ENCODE results near the gene CEP120.
A peak's percentile ranks its signal among the peaks of the same experiment; 100 is the strongest.
"Not testable (repeated sequence)": the region's sequence is repeated elsewhere in the genome, so short reads cannot be mapped to it uniquely, and the experiment has no call there.

Gene CEP120

DNA sequence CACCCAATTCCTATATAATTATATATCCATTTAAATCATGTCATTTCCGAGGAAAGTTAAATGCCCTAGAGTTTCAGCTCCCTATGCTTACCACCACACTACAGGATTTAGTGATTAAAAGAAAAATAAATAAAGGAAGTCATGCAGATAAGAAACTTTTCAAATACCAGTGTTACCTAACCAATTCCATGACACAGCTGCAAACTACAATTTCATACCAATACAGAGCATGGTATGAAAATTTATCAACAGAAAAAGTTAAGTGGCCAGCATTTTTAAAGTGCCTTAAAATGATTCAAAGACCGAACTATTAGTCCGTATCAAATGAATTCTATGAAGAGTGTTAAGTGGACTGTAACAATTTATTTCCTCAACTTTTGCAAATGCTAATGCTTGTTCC lies 35.9 kb downstream of the CEP120 start:
- DNase-seq (ENCODE audit: low read depth in 2 of 2) = no peak

DNA sequence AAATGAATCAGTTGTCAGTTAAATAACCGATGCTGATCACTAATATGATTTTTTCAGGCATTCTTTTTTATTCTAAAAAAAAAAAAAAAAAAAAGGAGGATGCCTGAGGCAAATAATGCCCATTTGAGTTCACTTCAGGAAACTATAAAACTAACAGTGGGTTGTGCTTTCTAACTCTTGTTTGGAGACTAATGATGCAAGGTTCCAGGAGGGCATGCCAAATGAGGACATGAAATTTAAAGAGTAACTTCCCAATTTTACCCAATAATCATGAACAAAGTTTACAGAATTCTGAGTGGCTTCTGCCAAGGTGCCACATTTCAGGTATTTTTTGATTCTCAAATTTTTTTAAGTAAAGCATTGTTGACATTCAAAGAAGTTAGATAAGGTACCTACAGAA lies 41.0 kb downstream of the CEP120 start:
- DNase-seq (ENCODE audit: low read depth in 2 of 2) = no peak

DNA sequence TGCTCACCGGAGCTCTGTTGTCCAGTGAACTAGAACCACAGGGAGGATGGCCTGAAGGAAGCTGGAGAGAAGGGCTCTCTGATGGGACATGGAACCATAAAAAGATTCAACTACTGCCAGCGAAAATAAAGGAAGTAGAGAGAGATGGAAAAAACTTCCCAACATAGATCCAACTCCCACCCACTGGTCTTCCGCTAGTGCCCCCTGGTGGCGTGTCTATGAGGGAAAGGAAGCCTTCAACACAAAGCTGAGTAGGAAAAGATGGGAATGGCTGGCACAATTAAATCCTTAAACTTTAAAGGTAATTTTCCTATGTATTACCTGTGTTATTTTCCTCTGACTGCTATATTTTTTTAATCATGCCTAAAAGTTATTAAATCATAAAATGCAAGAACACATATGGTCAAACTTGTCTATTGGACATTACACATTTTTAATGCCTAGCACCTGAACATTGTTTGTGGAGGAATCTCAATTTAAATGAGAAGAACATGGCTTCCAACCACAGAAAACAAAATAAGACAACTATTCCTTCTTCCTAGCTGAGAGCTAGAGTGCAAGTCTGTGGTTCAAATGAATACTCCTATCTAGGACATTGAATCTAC lies 51.5 kb downstream of the CEP120 start:
- DNase-seq (ENCODE audit: low read depth in 2 of 2) = peak in 1 of 2 experiments; percentile 22

DNA sequence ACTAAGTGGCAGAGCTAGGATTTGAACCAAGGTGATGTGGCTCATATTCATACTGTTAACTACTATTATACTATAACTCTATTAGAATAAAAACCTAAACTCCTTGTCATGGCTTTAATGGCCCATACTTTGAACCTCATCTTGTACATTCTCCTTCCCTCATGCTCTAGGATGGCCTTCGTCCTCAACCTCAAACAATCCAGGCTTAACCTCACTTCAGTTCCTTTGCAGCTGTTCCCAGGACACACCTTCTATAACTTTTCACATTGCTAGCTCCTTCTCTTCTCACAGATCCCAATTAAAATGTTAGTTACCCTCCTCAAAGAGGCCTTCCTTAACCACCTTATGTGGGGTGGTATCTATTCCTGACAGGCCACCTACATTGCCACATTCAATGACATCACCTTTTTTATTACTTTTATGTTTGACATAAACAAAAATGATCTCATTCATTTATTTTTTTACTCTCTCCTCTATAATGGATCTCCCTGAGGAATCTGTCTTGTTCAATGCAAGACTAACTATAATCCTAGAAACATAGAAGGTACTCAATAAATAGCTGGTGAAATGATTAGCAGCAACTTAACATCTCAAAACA lies 53.7 kb downstream of the CEP120 start:
- no peak for DNase-seq (ENCODE audit: low read depth in 2 of 2)

DNA sequence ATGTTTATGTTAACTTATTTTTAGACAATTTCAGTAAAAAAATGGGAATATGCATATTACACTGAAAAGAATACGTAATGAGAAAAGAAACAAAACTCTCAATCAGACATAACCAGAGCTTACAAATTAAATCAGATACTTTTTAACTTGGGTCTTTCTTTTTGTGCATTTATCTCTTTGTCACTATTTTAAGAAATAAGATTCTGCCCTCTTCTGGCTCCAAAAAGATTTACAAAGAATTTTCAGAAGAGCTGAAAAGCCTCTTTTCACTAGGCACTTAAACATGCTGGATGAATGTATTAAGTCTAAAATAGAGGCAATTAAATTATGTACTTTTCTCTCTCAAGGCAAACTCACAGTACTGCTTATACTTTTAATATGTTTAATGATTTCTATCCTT lies 55.5 kb downstream of the CEP120 start:
- DNase-seq (ENCODE audit: low read depth in 2 of 2) = no peak

DNA sequence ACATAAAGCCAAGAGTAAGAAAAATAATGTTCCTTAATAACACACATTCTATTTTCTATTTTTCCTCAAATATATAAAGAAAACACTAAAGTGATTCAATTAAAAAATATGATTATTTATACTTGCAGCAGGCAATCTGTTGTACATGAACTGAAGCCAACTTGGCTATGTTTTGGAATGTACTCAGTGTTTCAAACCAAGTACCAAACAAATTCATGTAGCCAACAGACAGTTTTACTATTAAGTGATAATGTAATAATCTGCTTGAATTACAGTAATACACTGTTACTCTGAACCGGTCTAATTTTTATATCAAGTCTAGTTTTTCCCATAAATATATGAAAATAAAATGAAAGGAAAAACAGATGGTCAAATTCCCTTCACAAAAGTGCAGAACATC lies 58.0 kb downstream of the CEP120 start:
- no peak for DNase-seq (ENCODE audit: low read depth in 2 of 2)

DNA sequence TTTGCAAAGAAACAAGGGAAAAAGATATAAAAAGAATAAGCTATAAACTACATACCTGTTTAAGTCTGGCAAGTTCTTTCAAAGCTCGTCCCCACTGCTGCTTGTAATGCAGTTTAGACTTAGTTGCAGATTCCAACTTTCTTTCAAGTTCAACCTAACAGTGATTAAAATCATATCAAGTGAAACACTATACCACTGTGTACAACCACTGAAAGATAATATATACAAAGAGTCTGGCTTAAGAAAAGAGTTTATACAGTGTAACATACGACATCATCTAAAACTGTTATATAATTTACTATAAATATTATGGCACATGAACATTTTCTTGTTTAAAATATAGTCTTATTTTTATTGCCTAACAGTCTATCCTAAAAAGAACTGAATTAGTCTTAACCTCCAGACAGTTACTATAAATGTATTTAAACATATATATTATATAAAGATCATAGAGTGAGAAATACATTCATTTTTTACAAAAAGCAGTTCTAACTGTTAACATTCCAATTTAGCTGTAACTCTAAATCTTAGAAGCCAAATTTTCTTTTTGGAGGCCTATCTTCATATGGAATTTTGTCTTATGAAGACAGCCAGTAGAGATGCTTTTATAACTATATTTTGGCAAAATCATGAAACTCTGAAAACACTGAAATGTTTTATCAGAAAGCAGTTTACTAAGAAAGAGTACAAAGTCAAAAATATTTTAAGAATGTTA lies 58.6 kb downstream of the CEP120 start:
- DNase-seq (ENCODE audit: low read depth in 2 of 2) = no peak

DNA sequence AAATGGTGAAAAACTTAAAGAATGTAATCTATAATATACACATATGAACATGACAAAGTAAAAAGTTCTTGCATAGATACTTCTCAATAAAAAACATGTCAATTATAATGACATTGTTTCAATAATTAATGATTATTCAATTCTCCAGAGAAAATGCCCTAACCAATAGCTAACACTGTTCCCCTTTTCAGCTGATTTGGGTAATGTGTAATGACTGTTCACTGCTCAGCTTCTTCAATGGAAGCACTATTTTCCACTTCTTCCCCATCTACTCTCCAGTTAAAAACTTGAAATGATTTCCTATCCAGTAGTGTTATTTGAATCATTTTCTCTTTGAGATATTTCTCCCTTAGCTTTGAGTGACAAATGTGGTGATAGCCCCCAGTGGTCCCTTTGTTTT lies 62.3 kb downstream of the CEP120 start:
- DNase-seq (ENCODE audit: low read depth in 2 of 2) = no peak

DNA sequence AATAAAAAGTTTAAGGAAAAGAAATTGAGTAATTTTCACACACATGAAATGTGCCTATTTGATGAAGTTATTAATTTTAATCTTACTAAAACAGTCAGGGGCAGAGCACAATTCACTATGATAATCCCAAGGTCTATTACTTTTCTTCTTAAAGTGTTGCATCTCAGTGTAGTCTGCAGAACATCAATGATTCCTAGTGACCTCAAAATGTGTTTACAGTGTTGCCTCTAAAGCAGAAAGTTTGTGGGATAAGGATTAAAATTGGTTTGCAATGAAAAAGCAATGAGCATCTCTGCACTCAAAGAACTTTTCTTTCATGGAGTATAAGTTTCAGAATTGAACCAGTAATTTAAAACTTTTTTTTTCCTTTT lies 63.0 kb downstream of the CEP120 start:
- DNase-seq (ENCODE audit: low read depth in 2 of 2) = no peak

DNA sequence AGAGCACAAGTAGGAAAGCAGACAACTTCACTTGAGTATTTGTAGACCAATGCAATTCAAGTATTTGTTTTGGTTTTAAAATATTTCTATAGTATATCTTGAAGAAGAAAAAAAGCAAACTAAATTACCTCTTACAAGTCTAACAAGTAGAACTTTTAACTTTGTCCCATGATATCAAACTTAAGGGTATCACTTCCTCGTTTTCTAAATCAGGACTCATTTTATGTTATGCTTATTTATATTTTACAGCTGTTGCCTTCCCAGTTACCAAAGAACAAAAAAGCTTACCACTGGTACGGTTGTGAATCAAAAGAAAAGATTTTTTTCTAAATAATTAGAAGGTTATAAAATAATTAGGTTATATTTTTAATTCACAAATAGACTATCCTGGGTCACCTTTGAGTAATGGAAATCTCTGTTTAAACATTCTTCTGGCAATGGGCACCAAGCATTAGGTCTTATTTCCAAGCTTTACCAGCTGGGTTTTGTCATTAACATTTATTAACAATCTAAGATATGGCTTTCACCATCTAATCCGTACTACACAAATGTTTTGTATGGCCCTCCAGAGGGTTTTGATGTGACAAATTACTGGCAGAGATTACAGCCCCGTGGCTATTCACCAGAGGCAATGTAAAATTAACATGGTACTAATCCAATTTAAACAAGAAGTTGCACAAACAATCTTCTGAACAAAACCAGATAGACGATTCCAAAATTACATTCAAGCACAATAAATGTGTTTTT lies 63.6 kb downstream of the CEP120 start:
- no peak for DNase-seq (ENCODE audit: low read depth in 2 of 2)

DNA sequence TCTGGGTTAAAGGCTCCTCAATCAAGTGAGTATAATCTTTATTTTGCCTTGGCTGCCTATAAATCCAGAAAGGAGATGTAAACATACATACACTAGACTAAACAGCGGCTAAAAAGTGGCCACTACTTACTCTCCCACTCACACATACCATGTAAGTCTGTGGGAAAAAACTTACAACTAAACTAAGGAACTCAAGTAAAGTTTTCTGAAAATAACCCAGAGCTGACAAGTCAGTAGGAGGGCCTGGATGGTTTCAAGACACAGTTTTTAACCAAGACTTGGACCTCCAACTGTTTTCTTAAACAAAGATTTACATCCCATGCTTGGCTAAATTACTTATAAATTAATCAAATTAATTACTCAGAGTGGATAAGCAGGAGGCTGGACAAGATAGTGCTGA lies 64.5 kb downstream of the CEP120 start:
- no peak for DNase-seq (ENCODE audit: low read depth in 2 of 2)

DNA sequence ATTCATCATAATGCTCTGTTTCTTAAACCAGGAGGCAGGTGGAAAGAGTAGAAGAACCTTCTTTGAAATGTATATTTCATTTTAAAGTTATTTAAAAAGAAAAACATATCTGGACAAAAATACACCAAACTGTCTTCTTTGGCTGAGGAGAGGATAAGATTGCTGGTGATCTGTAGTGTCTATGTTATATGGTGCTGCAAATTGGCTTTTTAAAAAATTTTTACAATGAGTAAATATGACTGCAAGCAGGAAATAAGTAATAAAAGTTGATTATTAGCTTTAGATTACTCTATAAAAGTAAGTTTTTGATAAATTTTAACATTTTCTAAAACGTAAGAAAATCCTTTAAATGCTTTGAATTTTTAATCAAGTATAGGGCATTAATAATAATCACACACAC lies 64.9 kb downstream of the CEP120 start:
- DNase-seq (ENCODE audit: low read depth in 2 of 2) = no peak

DNA sequence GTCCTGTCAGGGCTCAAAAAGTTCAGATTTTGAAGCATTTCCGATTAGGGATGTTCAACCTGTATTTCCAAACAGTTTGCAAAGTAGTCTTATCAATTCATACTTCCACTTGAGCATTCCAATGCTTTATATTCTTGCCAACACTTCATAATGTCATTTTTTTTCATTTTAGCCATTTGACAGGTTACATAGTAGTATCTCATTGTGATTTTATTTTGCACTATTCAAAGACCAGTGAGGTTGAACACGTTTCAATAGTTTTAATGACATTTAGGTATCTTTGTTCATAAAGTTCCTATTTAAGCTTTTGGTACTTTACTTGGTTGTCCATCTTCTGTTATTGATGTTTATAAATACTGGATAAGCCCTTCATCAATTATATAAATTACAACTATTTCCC lies 71.4 kb downstream of the CEP120 start:
- no peak for DNase-seq (ENCODE audit: low read depth in 2 of 2)

DNA sequence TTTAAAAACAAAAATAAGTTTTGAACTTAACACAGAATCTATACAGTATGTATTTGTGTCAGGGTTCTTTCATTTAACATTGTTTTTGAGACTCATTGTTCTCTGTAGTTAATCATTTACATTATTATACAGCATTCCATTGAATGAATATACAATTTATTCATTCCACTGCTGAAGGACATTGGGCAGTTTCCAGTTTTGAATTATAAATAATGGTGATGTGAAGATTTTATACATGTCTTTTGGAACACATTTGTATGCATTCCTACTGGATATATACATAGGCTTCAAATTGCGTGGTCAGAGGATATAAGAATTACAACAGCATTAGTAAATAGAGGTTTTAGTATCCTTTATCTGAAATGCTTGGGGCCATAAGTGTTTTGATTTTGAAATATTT lies 72.0 kb downstream of the CEP120 start:
- no peak for DNase-seq (ENCODE audit: low read depth in 2 of 2)

DNA sequence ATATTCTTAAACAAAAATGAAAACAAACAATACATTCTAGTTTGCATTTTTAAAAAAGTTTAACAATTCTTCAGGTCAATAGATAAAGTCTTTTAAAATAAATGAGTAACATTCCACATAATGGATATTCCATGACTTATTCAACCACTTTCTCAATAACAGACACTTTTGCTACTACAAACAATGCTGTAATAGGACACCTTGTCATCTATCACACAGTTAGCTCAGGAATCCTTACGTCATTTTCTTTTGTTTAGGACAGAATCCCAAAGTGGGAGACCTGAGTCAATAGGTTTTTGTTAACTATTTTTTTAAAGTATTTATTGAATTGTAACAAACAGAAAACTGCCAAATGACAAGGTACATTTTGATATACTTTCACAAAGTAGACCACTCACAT lies 72.5 kb downstream of the CEP120 start:
- no peak for DNase-seq (ENCODE audit: low read depth in 2 of 2)

DNA sequence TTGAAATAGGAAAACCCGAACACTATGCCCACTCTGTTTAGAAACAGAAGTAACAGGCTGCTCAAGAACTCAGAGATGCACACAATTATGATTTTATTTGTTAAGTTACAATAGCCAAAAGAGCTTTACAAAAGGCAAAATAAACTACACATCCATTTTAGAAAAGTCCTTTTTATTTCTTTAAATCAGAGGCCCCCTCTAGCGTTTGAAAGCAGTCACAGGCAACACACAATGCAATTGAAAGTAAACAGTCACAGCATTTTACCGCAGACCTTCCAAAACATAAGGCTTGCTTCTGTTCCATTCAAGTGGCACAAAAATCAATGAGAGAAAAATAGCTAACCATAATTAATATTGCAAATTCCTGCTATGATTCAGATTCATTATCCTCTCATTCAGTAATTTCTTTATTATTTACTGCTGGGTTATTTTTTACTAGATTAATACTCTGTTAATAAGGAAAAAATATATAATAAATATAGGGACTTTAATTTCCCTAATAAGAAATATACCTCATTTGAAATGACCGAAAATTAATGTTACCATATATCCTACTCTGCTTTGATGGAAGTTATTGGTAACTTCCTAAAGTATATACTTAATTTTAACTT lies 78.3 kb downstream of the CEP120 start:
- no peak for DNase-seq (ENCODE audit: low read depth in 2 of 2)

DNA sequence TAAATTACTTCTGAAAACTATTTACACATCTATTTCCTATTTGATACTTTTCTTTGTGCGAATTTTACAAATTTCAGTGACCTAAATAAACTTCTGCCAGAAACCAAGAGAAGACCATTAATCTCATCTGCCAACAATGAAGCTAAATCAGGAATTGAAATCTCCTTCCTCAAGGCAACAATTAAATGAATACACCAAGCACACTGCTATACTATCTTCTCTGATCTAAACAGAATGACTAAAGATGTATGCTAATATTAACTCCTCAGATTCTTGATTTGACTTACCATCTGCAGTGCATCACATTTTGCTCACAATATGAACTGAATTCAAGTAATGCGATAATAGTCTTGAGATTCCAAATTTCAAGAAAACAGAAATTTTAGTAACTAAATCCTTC lies 82.3 kb downstream of the CEP120 start:
- no peak for DNase-seq (ENCODE audit: low read depth in 2 of 2)

DNA sequence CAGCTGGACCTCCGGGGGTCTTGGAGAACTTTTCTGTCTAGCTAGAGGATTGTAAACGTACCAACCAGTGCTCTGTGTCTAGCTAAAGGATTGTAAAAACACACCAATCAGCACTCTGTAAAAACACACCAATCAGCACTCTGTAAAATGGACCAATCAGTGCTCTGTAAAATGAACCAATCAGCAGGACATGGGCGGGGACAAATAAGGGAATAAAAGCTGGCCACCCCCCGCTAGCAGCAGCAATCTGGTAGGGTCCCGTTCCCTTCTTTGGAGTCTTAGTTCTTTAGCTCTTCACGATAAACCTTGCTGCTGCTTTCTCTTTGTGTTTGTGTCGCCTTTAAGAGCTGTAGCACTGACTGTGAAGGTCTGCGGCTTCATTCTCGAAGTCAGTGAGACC lies 114.8 kb downstream of the CEP120 start:
- DNase-seq (ENCODE audit: low read depth in 2 of 2) = not testable (repeated sequence)

DNA sequence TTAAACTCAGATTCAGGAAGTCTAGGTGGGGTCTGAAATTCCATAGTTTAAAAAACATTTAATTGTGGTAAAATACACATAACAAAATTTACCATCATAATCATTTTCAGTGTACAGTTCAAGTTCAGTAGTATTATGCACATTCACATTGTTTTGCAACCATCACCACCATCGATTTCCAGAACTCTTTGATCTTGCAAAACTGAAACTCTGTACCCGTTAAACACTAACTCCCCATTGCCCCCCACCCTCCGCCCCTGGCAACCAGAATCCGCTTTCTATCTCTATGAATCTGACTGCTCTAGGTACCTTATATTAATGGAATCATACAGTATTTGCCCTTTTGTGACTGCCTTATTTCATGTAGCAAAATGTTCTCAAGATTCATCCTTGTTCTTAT lies 117.5 kb downstream of the CEP120 start:
- DNase-seq (ENCODE audit: low read depth in 2 of 2) = no peak

DNA sequence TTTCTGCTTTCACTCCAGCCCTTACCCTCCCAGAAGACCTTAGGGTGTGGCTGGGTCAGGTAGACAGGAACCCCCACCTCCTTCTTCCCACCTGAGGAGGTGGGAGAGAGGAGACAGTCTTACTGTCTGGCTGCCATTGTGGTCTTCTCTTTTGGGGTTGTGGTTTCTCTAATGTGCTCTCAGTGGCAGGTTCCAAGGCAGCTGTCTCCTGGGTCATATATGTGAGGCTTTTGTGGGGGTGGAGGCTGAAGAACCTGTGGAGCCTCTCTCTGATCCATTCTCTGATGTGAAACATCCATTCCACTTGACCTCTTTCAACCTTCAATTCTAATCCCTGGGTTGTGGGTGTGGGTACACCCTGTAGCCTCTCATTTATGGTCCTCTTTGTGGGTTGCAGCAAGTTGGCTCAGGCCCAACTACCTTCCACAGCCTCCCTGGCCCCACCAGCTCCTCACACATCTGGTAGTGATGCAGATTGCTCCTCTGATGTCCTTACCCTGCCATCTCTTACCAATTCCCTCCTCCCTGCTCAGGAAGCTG lies 118.4 kb downstream of the CEP120 start:
- DNase-seq (ENCODE audit: low read depth in 2 of 2) = no peak

DNA sequence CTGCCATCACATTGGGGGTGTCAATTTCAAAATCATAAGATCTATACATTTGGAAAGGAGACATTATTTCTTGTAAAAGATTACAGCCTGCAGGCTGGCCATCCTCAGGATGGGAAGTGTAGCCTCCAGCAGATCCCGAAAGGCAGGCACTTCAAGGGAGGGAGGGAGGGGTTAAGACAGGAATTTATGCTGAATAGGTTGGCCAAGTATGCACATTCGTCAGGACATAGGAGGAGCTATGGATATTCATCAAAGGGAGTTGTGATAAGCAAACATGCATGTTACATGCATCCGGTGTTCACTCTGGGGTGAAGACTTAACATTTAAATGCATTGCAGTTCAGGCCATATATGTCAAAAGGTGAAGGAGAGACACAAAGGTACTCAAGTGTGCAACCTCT lies 119.4 kb downstream of the CEP120 start:
- DNase-seq (ENCODE audit: low read depth in 2 of 2) = no peak

DNA sequence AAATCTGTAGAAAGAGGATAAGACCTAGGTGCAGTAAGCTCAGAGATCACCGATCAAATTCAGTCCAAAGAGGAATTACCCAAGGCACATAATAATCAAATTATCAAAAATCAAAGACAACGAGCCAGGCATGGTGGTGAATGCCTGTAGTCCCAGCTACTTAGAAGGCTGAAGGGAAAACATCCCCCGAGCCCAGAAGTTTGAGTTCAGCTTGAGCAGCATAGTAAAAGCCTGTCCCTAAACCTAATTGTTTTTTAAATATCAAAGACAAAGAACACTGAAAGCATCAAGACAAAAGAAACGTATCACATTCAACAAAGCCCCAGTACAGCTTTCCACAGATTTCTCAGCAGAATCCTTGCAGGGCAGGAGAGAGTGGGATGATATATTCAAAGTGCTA lies 122.9 kb downstream of the CEP120 start:
- no peak for DNase-seq (ENCODE audit: low read depth in 2 of 2)

All from stimulated activated CD4-positive, alpha-beta T cell treated with anti-CD3 and anti-CD28 coated beads, Interleukin-12 subunit alpha, Interleukin-12 subunit beta, amount 100 ng/mL, for 24 hours (primary cell).